ENCODE results near the gene PTPRM.

- TF ChIP-seq, protein P1, sequence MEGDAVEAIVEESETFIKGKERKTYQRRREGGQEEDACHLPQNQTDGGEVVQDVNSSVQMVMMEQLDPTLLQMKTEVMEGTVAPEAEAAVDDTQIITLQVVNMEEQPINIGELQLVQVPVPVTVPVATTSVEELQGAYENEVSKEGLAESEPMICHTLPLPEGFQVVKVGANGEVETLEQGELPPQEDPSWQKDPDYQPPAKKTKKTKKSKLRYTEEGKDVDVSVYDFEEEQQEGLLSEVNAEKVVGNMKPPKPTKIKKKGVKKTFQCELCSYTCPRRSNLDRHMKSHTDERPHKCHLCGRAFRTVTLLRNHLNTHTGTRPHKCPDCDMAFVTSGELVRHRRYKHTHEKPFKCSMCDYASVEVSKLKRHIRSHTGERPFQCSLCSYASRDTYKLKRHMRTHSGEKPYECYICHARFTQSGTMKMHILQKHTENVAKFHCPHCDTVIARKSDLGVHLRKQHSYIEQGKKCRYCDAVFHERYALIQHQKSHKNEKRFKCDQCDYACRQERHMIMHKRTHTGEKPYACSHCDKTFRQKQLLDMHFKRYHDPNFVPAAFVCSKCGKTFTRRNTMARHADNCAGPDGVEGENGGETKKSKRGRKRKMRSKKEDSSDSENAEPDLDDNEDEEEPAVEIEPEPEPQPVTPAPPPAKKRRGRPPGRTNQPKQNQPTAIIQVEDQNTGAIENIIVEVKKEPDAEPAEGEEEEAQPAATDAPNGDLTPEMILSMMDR (IDR thresholded peaks at IDR 0.05 in 2 of 3, conservative IDR thresholded peaks at IDR 0.05 in 1 of 3; ENCODE audit: borderline replicate concordance in 1 of 3, insufficient read depth in 1 of 3, low read depth in 2 of 3, low read length in 2 of 3) = no peak
- TF ChIP-seq POLR2A (IDR thresholded peaks at IDR 0.05; ENCODE audit: borderline replicate concordance, extremely low read depth, insufficient read depth, insufficient read length) = no peak
- no peak for TF ChIP-seq EZH2phosphoT487 (IDR thresholded peaks at IDR 0.05; ENCODE audit: borderline replicate concordance)
- no peak for TF ChIP-seq RAD21 (IDR thresholded peaks at IDR 0.05; ENCODE audit: low read depth)
- TF ChIP-seq POLR2AphosphoS5 (IDR thresholded peaks at IDR 0.05; ENCODE audit: low read depth, low read length) = no peak
- no peak for TF ChIP-seq ELF1 (IDR thresholded peaks at IDR 0.05; ENCODE audit: borderline replicate concordance, low read depth)
- TF ChIP-seq EZH2 (IDR thresholded peaks at IDR 0.05) = no peak
- TF ChIP-seq, protein P2, sequence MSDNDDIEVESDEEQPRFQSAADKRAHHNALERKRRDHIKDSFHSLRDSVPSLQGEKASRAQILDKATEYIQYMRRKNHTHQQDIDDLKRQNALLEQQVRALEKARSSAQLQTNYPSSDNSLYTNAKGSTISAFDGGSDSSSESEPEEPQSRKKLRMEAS (IDR thresholded peaks at IDR 0.05) = no peak
- no peak for TF ChIP-seq ATF3 (IDR thresholded peaks at IDR 0.05)
- TF ChIP-seq REST (IDR thresholded peaks at IDR 0.05; ENCODE audit: low read depth) = no peak
- no peak for TF ChIP-seq SIN3A (IDR thresholded peaks at IDR 0.05; ENCODE audit: low read depth)
- TF ChIP-seq YY1 (IDR thresholded peaks at IDR 0.05; ENCODE audit: extremely low read depth, insufficient replicate concordance, low read depth, low read length) = no peak
- TF ChIP-seq CBX3 (IDR thresholded peaks at IDR 0.05; ENCODE audit: low read depth) = no peak
- TF ChIP-seq JUND (IDR thresholded peaks at IDR 0.05) = no peak
These were observed 163.6 kb downstream of the PTPRM start for GRCh38 chr18:7730682-7731081.

Data from HCT116 (cell line).